Karpas-422 (cell line): ENCODE results near the gene ZNF710. TPM values are rescaled to one million over a fixed set of nuclear protein-coding genes. Genes with fewer than 3 reads are reported as not detected.
A peak's percentile ranks its signal among the peaks of the same experiment; 100 is the strongest.

ENCODE experiments used
- small RNA-seq: library from RNA; depleted of rRNA; stranded (forward); fragments of <200 nt; gene quantifications from one replicate; pipeline ENCODE3, GENCODE V24; 2014
- total RNA-seq: library from RNA; depleted of rRNA; stranded (reverse); fragments of >200 nt; shearing (Covaris generic); gene quantifications from 2 replicates; pipeline ENCODE4 v1.2.3, GENCODE V29; 2014; ENCODE audit warnings: low replicate concordance; rRNA removed

ZNF710 gene
- total RNA-seq, 1 experiment from 2014 or later, result 25.2 TPM

Small RNA genes lying within 50 kb of the gene (small RNA-seq; reads per million reads assigned to genes)
- gene MIR3174 (0.67 reads per million, percentile 18 among the genes with 10 or more reads in this experiment), gene RF00066 (not detected)

Other genes with a start within 250 kb of the ZNF710 start
- gene MESP2, start 225.0 kb upstream of the ZNF710 start, total RNA-seq, result not detected in 2 replicates
- 0.58 TPM in 1 of 2 replicates, not detected in the other for gene ANPEP, start 186.5 kb upstream of the ZNF710 start, total RNA-seq
- gene AP3S2, start 107.3 kb upstream of the ZNF710 start, total RNA-seq, result 29.3 and 40.7 TPM in 2 replicates
- gene ARPIN, start 88.4 kb upstream of the ZNF710 start, total RNA-seq, result not detected in 2 replicates
- 93.4 and 156 TPM in 2 replicates for gene IDH2, start 101.1 kb downstream of the ZNF710 start, total RNA-seq
- 40.4 and 65.1 TPM in 2 replicates for gene SEMA4B, start 200.0 kb downstream of the ZNF710 start, total RNA-seq
- gene CIB1, start 232.6 kb downstream of the ZNF710 start, total RNA-seq, result 42.1 and 64.5 TPM in 2 replicates
- gene GDPGP1, start 232.9 kb downstream of the ZNF710 start, total RNA-seq, result 7.8 and 11.2 TPM in 2 replicates
- gene TTLL13, start 248.2 kb downstream of the ZNF710 start, total RNA-seq, result 0.40 TPM in 1 of 2 replicates, not detected in the other